Muscle layer of duodenum (tissue), 2 donors: ENCODE data around the gene IQGAP3.

ENCODE experiments used
- H3K27ac ChIP-seq: one replicate; pipeline ENCODE4 v1.7.0; 2013; ENCODE audit warnings: mild to moderate bottlenecking, low read length
- H3K27me3 ChIP-seq: one replicate; pipeline ENCODE4 v1.7.0; 2013; ENCODE audit warnings: low read depth, mild to moderate bottlenecking, control low read depth, low read length
- H3K36me3 ChIP-seq, 2 donors: one replicate each; pipeline ENCODE4 v1.7.0; 2013; ENCODE audit warnings: low read length in 2 of 2, control low read depth in 1 of 2, mild to moderate bottlenecking in 1 of 2; ENCODE audit not compliant: insufficient read depth in 2 of 2, control insufficient read depth in 1 of 2
- H3K4me1 ChIP-seq, 2 donors: one replicate each; pipeline ENCODE4 v1.7.0; 2013; ENCODE audit warnings: low read length in 2 of 2, mild to moderate bottlenecking in 2 of 2, control low read depth in 1 of 2, moderate library complexity in 1 of 2; ENCODE audit not compliant: insufficient read depth in 2 of 2, control insufficient read depth in 1 of 2
- H3K4me3 ChIP-seq, 2 donors: one replicate each; pipeline ENCODE4 v1.7.0; 2013; ENCODE audit warnings: low read length in 2 of 2, low read depth in 1 of 2, mild to moderate bottlenecking in 1 of 2
- H3K9me3 ChIP-seq, 2 donors: one replicate each; pipeline ENCODE4 v1.7.0; 2013; ENCODE audit warnings: low read length in 2 of 2, control low read depth in 1 of 2, mild to moderate bottlenecking in 1 of 2; ENCODE audit not compliant: control insufficient read depth in 1 of 2
- donor health status: healthy.

IQGAP3 gene

DNA sequence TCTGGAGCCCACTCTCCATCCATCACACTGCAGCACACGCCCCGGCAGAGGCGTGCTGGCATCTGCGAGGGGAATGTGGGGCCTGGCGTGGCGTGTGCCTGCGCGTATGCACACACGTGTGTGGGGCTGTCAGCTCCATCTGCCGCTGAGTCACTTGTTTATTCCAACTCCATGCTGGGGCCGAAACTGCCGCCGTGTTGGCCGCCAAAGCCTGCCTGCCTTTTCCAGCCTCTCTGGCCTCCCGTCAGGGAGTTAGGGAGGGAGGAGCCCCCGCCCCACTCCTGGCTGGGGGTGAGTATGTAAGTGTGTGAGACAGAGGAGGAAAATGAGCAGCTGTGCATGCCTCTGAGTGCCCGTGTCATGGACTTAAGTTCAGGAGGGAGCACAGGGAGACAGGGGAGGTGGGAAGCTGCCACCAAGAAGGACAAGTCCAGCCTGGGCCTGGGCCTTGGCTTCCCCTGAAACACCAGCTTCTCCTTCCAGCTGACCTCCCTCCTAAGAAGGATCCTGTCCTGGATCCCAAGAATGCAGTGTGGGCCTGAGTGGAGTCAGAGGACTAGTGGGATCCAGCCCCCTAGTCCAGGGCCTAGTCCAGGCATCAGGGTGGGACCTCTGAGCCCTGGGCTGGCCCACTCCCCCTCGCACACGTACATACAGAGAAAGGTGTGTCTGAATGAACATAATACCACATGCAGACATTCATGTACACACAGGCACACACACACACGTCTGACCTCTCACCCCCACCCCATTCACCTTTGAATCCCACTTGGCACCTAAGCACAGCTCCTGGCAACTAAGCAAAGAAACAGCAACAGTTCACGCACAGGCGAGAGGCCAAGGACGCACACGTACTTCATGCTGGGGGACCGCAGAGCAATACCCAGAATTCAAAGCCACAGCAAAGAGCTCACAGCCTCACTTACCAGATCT lies 96.5 kb downstream of the IQGAP3 start:
- Histone ChIP-seq H3K4me3 (no peak overlapping the region), H3K27me3 (no peaks in the 10 kb centered on the region), H3K9me3 (no peaks in the 10 kb centered on the region), H3K27ac (peak overlapping the region; percentile 79), H3K4me1 (peaks cover 25 to 51% of the 10 kb centered on the region in 2 donors), H3K36me3 (peaks cover 82 to 83% of the 10 kb centered on the region in 2 donors)
